Measurements from ENCODE around the gene MAGI2.

MAGI2 gene

GRCh38 chr7:78176171-78176570, 1277.3 kb downstream of the MAGI2 start:
- no peak for DNase-seq (ENCODE audit: low spot score)

DNA sequence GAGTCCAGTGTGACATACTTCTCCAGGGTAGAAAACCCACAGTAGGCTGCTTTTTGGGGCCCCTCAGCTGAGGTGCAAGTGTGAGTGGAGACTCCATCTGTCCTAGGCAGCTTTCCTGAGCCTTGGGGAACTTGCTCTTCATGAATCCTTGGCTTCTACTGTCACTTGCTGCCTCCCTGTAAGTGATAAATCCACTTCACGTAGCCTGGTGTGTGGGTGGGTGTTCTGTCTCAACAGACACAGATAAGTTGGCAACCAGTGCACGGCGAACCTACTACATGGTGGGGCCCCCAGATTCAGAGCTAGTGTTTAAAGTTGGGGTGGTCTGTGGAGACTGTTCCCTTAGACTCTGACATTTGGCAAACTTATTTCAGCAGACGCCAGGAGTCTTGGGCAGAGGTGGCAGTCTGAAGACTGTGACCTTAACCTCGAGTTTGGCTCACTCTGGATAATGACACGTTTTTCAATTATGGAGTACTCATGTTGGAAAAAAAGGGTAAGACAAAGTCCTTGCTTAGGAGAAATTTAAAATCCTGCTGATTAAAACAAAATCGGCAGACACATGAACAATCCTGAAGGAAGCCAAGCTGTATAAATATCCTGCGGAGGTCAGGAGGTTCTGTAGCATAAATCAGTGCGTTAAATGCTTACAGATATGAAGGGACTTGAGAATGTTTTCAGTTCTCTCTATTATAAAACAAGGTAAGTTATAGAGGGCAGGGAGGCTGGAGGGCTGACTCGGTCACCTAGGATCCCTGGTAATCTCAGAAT, 1278.0 kb downstream of the MAGI2 start:
- no peak for DNase-seq (ENCODE audit: low spot score)

DNA sequence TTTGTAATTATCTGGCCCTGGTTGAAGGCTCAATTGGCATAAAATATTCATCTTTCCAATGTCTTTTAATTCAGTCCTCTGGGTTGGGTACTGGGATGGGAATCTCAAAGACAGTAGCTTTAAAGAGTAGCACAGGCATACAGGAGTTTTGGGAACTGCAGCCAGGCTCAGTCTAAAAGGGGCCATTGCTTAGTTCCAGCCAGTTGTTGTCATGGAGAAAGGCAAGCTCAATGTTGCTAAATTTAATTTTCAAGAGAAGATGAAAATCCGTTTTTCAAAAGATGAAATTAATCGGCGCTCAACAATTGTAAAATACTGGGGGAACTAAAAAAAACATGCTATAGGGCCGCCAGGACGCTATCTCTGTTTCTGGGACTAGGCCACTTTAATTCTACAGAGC, 1279.8 kb downstream of the MAGI2 start:
- no peak for DNase-seq (ENCODE audit: low spot score)

GRCh38 chr7:78172933-78173591, 1280.4 kb downstream of the MAGI2 start:
- DNase-seq (ENCODE audit: low spot score) = no peak

DNA sequence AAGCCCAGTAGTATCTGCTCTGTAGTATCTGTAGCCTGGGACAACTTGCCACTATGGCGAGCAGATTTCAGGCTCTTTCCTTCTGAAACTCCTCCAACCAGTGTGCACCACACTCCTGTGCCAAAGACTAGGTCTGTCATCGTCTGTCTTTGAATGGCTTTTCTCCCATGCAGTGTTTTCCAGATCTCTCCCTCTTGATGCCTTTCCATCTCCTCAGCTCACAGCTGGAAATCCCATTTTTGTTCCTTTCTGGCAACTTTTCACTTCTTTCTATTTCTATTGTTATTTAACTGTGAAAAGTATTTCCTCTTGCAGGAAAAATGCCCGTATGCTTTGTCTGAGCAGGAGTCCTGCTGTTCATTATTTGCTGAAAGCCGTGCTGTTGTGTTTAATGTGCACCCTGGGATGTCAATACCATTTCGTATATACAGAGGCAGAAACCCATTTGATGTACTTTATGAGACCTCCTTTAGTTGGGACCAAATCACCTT, 1281.2 kb downstream of the MAGI2 start:
- no peak for DNase-seq (ENCODE audit: low spot score)

- DNase-seq (ENCODE audit: low spot score) = no peak
Observed at GRCh38 chr7:78171398-78171797, 1282.1 kb downstream of the MAGI2 start.

DNA sequence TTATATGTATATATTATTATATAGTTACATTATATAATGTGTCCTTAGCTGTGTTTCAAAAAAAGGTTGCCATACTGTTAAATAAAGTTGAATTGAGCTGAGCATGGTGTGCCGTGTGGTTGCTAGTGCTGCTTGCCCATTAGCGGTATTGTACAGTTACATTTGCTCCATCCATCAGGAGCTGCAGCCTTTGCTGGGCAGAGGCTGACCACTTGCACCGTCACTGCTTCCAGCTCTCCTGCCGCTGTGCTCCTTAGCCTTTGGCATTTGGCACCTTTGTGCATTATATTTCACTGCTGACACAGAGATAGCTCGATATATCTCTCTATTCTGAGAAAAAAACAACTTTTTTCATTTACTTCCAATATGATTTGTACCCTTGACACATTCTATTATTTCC, 1282.7 kb downstream of the MAGI2 start:
- no peak for DNase-seq (ENCODE audit: low spot score)

DNA sequence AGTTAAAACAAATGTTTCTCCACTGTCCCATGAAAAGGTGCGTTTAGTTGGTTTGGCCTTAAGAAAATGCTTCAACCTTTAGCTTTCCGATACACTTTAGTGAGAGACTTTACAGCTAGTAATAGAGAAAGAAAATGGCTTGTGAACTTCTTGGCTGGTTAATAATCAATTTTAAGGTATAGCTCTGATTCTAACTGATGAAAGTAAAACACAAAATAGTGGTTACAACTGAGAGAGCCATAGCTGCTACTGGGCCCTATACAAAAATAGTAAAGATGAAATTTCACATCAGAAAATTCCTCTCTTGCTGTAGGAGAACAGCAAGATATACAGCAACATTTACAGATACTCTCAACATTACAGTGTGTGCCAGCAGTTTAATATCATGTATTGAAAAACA, 1283.5 kb downstream of the MAGI2 start:
- DNase-seq (ENCODE audit: low spot score) = no peak

GRCh38 chr7:78168865-78169264, 1284.6 kb downstream of the MAGI2 start:
- DNase-seq (ENCODE audit: low spot score) = no peak

GRCh38 chr7:78167860-78168259, 1285.6 kb downstream of the MAGI2 start:
- no peak for DNase-seq (ENCODE audit: low spot score)

DNA sequence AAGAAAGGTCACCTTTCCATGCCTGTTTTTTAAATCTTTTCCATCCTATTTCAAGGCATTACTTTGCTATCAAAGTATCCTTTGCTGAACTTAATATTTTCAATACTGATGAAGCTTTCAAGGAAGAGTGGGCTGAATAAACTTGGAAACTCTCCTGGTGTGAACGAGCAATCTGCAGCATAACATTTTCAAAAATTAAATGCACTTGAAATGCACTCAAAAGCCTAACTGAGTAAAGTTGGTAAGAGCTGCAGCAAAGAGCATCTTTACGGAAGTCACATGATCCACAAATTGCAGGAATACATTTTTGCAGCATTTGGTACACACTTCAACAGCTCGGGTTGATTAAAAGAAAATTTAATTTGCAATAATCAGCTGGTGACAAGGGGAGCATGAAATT, 1287.6 kb downstream of the MAGI2 start:
- no peak for DNase-seq (ENCODE audit: low spot score)

GRCh38 chr7:78165454-78165853, 1288.0 kb downstream of the MAGI2 start:
- DNase-seq (ENCODE audit: low spot score) = no peak

DNA sequence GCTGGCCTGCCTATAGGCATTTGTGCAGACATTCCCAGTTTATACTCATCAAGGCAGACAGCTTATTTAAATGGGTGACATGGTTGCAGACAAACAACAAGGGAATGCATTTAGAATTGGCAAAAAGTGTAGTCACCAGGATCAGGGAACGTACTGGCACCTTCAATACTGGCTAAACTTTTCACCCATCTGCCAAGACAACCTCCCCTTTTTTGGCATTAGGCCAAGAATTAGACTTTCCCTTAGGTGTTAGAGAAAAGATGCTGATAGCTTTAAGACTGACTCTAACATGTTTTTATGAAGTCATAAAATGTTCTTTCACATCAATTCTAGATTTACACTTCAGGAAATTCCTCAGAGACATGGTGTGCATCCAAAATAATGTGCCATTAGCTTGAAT, 1289.0 kb downstream of the MAGI2 start:
- no peak for DNase-seq (ENCODE audit: low spot score)

DNA sequence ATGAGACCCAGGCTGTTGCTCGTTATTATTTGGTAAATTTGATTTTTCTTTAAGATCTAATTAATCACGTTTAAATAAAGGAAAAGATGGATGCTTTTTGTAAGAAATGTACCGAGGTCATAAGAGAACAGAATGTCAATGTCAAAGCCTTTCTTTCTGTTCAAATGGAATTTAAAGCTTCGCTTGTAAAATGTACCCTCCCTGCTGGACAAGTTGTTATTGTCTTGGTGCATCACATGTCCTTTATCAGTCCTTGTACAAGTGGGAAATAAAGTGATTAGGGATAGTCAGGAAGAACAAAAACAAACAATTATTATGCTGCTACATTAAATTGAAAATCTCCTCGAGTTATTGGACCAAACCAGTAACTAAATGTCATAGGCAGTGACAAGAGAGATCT, 1291.7 kb downstream of the MAGI2 start:
- no peak for DNase-seq (ENCODE audit: low spot score)

DNA sequence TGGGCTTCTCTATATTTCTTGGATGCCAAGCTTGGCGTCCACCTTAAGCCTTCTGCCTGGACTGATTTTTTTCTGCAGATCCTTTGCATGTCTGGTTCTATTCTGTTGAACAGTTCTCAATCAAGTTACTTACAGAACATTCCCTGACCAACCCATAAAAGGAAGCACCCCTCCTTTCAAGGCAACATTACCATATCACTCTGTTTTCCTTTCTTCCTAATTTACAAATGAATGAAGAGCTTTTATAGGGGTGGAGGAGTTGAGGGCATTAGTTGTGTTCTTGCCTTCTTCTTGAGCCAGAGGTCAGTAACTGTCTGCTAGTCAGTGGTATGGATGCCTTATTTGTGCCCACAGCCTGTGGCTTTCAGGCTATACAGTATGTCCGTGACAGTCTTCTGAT, 1293.9 kb downstream of the MAGI2 start:
- DNase-seq (ENCODE audit: low spot score) = no peak

- no peak for DNase-seq (ENCODE audit: low spot score)
Observed at GRCh38 chr7:78153285-78153684, 1300.2 kb downstream of the MAGI2 start.

DNA sequence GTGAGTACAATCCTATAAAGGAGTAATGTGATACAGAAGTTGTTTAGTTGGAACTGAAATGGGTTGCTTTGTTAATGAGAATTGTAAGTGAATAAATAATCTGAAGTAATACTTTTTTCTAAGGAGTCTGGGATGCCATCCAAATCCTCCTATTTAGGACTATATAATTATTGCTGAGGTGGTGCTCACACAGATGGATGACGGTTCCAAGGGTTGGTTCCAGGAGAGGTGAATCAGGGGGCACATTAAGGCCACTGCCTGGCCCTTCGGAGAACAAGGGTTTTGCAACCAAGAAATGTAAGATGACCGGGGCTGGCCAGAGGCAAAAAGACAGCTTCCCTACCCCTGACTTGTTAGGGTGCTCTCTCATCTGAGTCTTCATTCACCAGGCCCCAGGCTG, 1302.2 kb downstream of the MAGI2 start:
- DNase-seq (ENCODE audit: low spot score) = no peak

- DNase-seq (ENCODE audit: low spot score) = no peak
Observed at GRCh38 chr7:78149787-78150186, 1303.7 kb downstream of the MAGI2 start.

- no peak for DNase-seq (ENCODE audit: low spot score)
Observed at GRCh38 chr7:78148166-78148894, 1305.1 kb downstream of the MAGI2 start.

DNA sequence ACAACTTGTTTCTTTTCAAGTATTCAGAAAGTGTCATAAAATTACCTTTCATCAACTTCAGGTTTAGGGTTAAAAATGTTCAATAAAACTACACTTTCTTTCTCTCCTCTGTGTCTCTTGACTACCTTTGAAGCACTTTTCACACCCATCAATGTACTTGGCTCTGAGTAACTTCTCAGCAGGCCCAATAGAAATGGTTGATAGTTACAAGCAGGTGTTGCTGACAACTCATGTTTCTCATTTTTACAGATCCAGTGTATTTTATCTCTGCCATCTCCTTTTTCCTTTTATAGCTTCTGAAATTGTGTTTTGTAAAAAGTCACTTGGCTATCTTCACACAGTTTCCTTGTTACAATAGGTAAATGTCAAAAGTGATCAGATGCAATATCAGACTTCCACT, 1306.9 kb downstream of the MAGI2 start:
- DNase-seq (ENCODE audit: low spot score) = no peak

DNA sequence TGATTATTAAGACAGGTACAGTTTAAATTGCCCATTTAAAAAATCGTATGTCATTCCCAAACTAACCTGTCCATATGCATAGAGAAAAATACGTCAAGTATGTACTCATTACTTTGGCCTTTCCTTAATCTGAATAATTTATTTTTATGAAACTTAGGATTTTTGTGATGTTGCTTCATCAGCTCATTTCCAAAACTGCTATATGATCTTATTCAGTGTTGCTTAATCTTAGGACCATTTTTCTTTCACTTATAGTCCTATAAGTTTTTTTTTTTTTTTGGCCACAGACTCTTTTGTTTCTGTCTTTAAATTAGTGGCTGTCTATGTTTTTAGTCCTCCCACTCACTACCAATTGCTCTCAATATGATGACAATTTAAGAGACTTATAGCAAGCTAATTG, 1309.8 kb downstream of the MAGI2 start:
- no peak for DNase-seq (ENCODE audit: low spot score)

- DNase-seq (ENCODE audit: low spot score) = no peak
Observed at GRCh38 chr7:78141522-78142281, 1311.8 kb downstream of the MAGI2 start.

All from CD4-positive, alpha-beta T cell treated with Interleukin-15 for 4 hours (primary cell).